Measurements from ENCODE around the gene C17orf50. TPM values are rescaled to one million over a fixed set of nuclear protein-coding genes. Genes with fewer than 3 reads are reported as not detected.

Gene C17orf50
- total RNA-seq, 1 experiment from 2014 or later: not detected

GRCh38 chr17:35801583-35802224 is 41.0 kb downstream of the C17orf50 start:
- DNase-seq (ENCODE audit: low read depth, low spot score) (no peak), ATAC-seq (no peak)
- Histone ChIP-seq H3K4me3 (replicated peaks in 1 of 2; ENCODE audit: low read depth in 1 of 2, low read length in 2 of 2) (no peak overlapping the region), H3K27ac (ENCODE audit: low read depth, low read length) (no peak overlapping the region), H3K79me2 (ENCODE audit: insufficient read depth, low read length) (no peaks in the 10 kb centered on the region), H2AFZ (ENCODE audit: low read depth, low read length, poor library complexity, severe bottlenecking) (no peak overlapping the region), H3K9me2 (ENCODE audit: insufficient read depth) (no peaks in the 10 kb centered on the region), H3K36me3 (ENCODE audit: control insufficient read depth in 1 of 2, insufficient read depth in 2 of 2, low read length in 2 of 2) (no peaks in the 10 kb centered on the region), H3K4me1 (ENCODE audit: control insufficient read depth in 1 of 2, insufficient read depth in 2 of 2, low read length in 2 of 2) (peaks cover 7 to 20% of the 10 kb centered on the region in 2 experiments), H3K9ac (ENCODE audit: low read length) (no peak overlapping the region), H3K4me2 (ENCODE audit: low read length) (no peak overlapping the region), H3K27me3 (ENCODE audit: insufficient read depth, low read length) (no peaks in the 10 kb centered on the region), H4K20me1 (ENCODE audit: insufficient read depth) (no peaks in the 10 kb centered on the region), H3K9me3 (ENCODE audit: control insufficient read depth in 1 of 2, insufficient read depth in 1 of 2, low read depth in 1 of 2, low read length in 2 of 2) (no peaks in the 10 kb centered on the region)
- ChIA-PET RAD21 (ENCODE audit: low non-redundant PET in 1 of 2, low total read pairs in 2 of 2, uncharacterized antibody in 2 of 2, unreplicated experiment in 2 of 2) (no interaction called here), CTCF (no interaction called here), POLR2A (no interaction called here)
- intact Hi-C loops (cut with micrococcal nuclease): loop anchor here (10.0 kb wide), 1 partner anchor 187 kb away; no protein-coding TSS in a partner anchor
- BruUV-seq (replicated peaks): no TSS peak
- TF ChIP-seq EZH2 (IDR thresholded peaks at IDR 0.05) (no peak), SIN3A (IDR thresholded peaks at IDR 0.05; ENCODE audit: low read depth) (no peak), TCF7L2 (IDR thresholded peaks at IDR 0.05; ENCODE audit: borderline replicate concordance, extremely low read depth, insufficient read depth, insufficient read length) (no peak), ZBTB33 (IDR thresholded peaks at IDR 0.05; ENCODE audit: extremely low read depth, insufficient replicate concordance, low read length) (no peak), EGR1 (IDR thresholded peaks at IDR 0.05; ENCODE audit: low read depth) (no peak), CEBPB (IDR thresholded peaks at IDR 0.05; ENCODE audit: low read depth) (no peak), REST (IDR thresholded peaks at IDR 0.05; ENCODE audit: low read depth) (no peak), ELF1 (IDR thresholded peaks at IDR 0.05; ENCODE audit: borderline replicate concordance, low read depth) (no peak), POLR2AphosphoS5 (IDR thresholded peaks at IDR 0.05; ENCODE audit: low read depth, low read length) (no peak), MAX (IDR thresholded peaks at IDR 0.05) (no peak), EZH2phosphoT487 (IDR thresholded peaks at IDR 0.05; ENCODE audit: borderline replicate concordance) (no peak), CBX3 (IDR thresholded peaks at IDR 0.05; ENCODE audit: low read depth) (no peak)

Data from HCT116 (cell line).